ENCODE results near the gene ANO4. TPM values are rescaled to one million over a fixed set of nuclear protein-coding genes. Genes with fewer than 3 reads are reported as not detected.

ANO4 gene
- total RNA-seq, 1 donor from 2014 or later, result not detected

GRCh38 chr12:100936661-100937060 lies 142.1 kb downstream of the ANO4 start:
- Histone ChIP-seq H3K4me1 (no peaks in the 10 kb centered on the region), H3K27ac (replicated peaks) (no peak overlapping the region), H3K36me3 (no peaks in the 10 kb centered on the region), H3K9me3 (replicated peaks) (no peaks in the 10 kb centered on the region), H3K27me3 (ENCODE audit: low read depth) (no peaks in the 10 kb centered on the region), H3K4me3 (no peak overlapping the region)
- TF ChIP-seq, protein P1, sequence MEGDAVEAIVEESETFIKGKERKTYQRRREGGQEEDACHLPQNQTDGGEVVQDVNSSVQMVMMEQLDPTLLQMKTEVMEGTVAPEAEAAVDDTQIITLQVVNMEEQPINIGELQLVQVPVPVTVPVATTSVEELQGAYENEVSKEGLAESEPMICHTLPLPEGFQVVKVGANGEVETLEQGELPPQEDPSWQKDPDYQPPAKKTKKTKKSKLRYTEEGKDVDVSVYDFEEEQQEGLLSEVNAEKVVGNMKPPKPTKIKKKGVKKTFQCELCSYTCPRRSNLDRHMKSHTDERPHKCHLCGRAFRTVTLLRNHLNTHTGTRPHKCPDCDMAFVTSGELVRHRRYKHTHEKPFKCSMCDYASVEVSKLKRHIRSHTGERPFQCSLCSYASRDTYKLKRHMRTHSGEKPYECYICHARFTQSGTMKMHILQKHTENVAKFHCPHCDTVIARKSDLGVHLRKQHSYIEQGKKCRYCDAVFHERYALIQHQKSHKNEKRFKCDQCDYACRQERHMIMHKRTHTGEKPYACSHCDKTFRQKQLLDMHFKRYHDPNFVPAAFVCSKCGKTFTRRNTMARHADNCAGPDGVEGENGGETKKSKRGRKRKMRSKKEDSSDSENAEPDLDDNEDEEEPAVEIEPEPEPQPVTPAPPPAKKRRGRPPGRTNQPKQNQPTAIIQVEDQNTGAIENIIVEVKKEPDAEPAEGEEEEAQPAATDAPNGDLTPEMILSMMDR (IDR thresholded peaks at IDR 0.05; ENCODE audit: borderline replicate concordance), result no peak
- intact Hi-C loops (cut with micrococcal nuclease), result no loop called here
- no peak for DNase-seq

DNA sequence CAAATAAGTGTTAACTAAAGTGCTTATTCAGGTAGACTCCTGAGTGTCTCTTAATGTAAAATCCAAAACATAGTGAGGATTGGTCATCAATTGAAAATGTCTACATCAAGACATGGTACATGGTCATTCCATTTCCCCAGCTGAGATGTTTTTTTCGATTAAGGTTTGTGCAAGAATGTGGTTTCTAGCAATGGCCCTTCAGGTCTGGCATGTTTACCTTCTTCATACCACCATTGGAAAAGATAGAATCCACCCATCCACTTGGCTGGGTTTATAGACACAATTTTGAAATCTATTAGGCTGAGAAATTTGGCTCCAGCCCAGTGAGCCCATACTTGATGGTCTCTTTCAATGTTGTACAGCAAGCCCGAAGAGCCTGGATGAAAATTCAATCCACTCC lies 145.9 kb downstream of the ANO4 start:
- Histone ChIP-seq H3K27ac (replicated peaks) (no peak overlapping the region), H3K27me3 (ENCODE audit: low read depth) (no peaks in the 10 kb centered on the region), H3K4me1 (no peaks in the 10 kb centered on the region), H3K4me3 (no peak overlapping the region), H3K36me3 (no peaks in the 10 kb centered on the region), H3K9me3 (replicated peaks) (no peaks in the 10 kb centered on the region)
- intact Hi-C loops (cut with micrococcal nuclease), result no loop called here
- no peak for DNase-seq
- TF ChIP-seq, protein P1 (IDR thresholded peaks at IDR 0.05; ENCODE audit: borderline replicate concordance), result no peak

DNA sequence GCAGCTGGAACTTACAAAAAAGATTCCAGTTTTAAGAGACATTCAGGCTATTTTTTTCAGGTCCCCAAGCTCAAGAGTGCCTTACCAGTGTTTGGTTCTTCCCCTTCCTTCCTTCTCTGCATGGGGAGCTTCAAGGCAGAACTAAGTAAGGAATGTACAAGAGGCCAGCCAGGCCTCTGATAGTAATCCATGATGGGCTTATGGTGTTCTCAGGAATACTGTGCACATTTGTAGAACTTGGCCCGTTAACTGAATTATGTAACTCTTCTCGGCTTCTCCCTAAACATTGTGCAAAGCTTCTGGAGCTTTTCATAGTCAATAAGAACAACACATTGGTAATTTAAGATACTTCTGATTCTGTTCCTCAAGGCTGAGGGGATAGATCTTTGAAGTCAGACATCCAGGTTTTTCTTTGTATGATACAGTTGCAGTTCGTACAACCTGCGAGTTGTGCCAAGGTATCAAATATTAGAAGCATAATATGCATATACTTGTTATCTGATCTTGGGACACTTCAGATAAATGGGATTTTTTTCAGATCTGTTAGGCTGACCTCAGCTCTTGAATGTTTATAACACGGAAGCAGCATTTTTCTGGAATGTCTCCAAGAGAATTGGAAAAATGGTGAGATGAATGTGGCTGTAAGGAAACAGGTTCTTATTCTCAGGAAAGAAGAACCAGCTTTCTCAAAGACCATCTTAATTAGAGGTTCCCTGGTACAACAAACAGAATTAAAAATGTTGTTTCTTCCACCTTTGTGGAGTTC lies 148.6 kb downstream of the ANO4 start:
- Histone ChIP-seq H3K9me3 (replicated peaks) (no peaks in the 10 kb centered on the region), H3K27ac (replicated peaks) (no peak overlapping the region), H3K27me3 (ENCODE audit: low read depth) (no peaks in the 10 kb centered on the region), H3K36me3 (no peaks in the 10 kb centered on the region), H3K4me1 (no peaks in the 10 kb centered on the region), H3K4me3 (no peak overlapping the region)
- no peak for DNase-seq
- intact Hi-C loops (cut with micrococcal nuclease), result no loop called here
- TF ChIP-seq, protein P1 (IDR thresholded peaks at IDR 0.05; ENCODE audit: borderline replicate concordance), result no peak

DNA sequence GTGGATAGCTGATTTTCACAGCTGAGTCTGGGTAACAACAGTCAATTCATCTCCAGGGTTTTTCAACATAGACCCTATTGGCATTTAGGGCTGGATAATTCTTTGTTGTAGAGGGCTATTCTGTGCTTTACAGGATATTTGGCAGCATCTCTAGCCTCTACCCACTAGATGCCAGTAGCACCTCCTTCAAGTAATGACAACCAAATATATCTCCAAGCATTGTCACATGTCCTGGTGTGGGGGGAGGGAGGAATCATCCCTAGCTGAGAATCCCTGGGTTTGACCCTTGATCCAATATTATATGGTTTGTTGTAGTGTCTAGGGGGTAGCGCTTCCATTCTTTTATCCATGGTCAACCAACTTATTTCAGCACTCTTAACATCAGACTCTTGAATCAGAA lies 157.2 kb downstream of the ANO4 start:
- no peaks in the 10 kb centered on the region for H3K36me3 ChIP-seq
- no peak overlapping the region for H3K4me3 ChIP-seq
- no peak overlapping the region for H3K27ac ChIP-seq (replicated peaks)
- no peaks in the 10 kb centered on the region for H3K4me1 ChIP-seq
- no peak for DNase-seq
- H3K9me3 ChIP-seq (replicated peaks), result no peaks in the 10 kb centered on the region
- intact Hi-C loops (cut with micrococcal nuclease), result no loop called here
- TF ChIP-seq, protein P1 (IDR thresholded peaks at IDR 0.05; ENCODE audit: borderline replicate concordance), result no peak
- H3K27me3 ChIP-seq (ENCODE audit: low read depth), result no peaks in the 10 kb centered on the region

DNA sequence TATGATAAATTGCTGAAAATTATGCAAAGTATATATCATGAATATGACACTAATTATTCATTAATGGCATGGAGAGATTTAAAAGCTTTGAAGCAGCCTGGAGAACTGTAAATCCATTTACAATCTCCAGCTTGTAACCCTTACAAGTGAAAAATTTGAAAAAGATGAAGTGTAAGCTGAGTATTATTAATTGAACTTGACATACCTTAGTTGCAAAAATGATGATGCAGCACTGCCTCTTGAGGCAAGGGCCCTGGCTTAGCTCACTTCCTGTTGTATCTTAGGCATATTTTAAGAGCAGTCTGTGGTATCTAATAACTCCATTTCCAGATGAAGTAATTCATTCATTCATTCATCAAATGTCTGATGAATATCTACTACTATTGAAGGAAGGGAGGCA lies 158.6 kb downstream of the ANO4 start:
- H3K4me1 ChIP-seq, result no peaks in the 10 kb centered on the region
- H3K4me3 ChIP-seq, result no peak overlapping the region
- intact Hi-C loops (cut with micrococcal nuclease), result no loop called here
- H3K27me3 ChIP-seq (ENCODE audit: low read depth), result no peaks in the 10 kb centered on the region
- TF ChIP-seq, protein P1 (IDR thresholded peaks at IDR 0.05; ENCODE audit: borderline replicate concordance), result no peak
- H3K27ac ChIP-seq (replicated peaks), result no peak overlapping the region
- no peak for DNase-seq
- H3K9me3 ChIP-seq (replicated peaks), result no peaks in the 10 kb centered on the region
- no peaks in the 10 kb centered on the region for H3K36me3 ChIP-seq
